Cardiac muscle cell (in vitro differentiated cells and primary cell): ENCODE data around the gene RNF213. TPM values are rescaled to one million over a fixed set of nuclear protein-coding genes. Genes with fewer than 3 reads are reported as not detected.

ENCODE experiments used
- DNase-seq, 2 donors: peaks; one replicate each; pipeline versions ENCODE4 v3.0.0 to v3.0.0-alpha.2; 2010 to 2017; ENCODE audit warnings: low read depth in 1 of 2, low spot score in 1 of 2
- H3K27ac ChIP-seq: fragments of 200-600 bp; sonication (generic); 2 replicates; pipeline ENCODE4 v1.5.1; 2016
- H3K27me3 ChIP-seq: fragments of 200-600 bp; sonication (generic); 2 replicates; pipeline ENCODE4 v1.6.0; 2016; ENCODE audit warnings: control low read depth
- H3K36me3 ChIP-seq: fragments of 200-600 bp; sonication (generic); 2 replicates; pipeline ENCODE4 v1.5.1; 2016; ENCODE audit warnings: control low read depth
- H3K4me1 ChIP-seq: fragments of 200-600 bp; sonication (generic); 2 replicates; pipeline ENCODE4 v1.8.1; 2017; ENCODE audit warnings: low read depth, mild to moderate bottlenecking, mixed run types
- H3K4me3 ChIP-seq: fragments of 200-600 bp; sonication (generic); 2 replicates; pipeline ENCODE4 v1.5.1; 2016; ENCODE audit warnings: mild to moderate bottlenecking
- H3K9me3 ChIP-seq: fragments of 200-600 bp; sonication (generic); 2 replicates; pipeline ENCODE4 v1.5.1; 2017; ENCODE audit warnings: low read depth, mild to moderate bottlenecking, control low read depth
- CTCF ChIP-seq: IDR thresholded peaks from 2 replicates; pipeline ENCODE4 v1.5.1; 2012; ENCODE audit warnings: low read depth, mild to moderate bottlenecking, low read length
- polyA plus RNA-seq: library from polyadenylated mRNA; unstranded; fragments of >200 nt; fragmentation: Nextera tagmentation; extraction: Ambion mirVana; gene quantifications from 2 replicates; pipeline ENCODE4 v1.2.1, GENCODE V29; 2016
- total RNA-seq: library from RNA; depleted of rRNA; stranded (reverse); fragments of >200 nt; gene quantifications from 2 replicates; pipeline ENCODE4 v1.2.3, GENCODE V29; 2016

RNF213 gene
- total and polyA plus RNA-seq, 2 experiments from 2014 or later: 11.5 to 24.9 TPM

- DNase-seq: no peak
- Histone ChIP-seq H3K36me3 (peaks cover 8% of the 10 kb centered on the region), H3K4me1 (peaks cover 6% of the 10 kb centered on the region), H3K27ac (no peak overlapping the region), H3K27me3 (no peaks in the 10 kb centered on the region), H3K9me3 (no peaks in the 10 kb centered on the region), H3K4me3 (no peak overlapping the region)
- TF ChIP-seq CTCF: no peak
Measured at GRCh38 chr17:80303824-80304223, 43.2 kb downstream of the RNF213 start.

DNA sequence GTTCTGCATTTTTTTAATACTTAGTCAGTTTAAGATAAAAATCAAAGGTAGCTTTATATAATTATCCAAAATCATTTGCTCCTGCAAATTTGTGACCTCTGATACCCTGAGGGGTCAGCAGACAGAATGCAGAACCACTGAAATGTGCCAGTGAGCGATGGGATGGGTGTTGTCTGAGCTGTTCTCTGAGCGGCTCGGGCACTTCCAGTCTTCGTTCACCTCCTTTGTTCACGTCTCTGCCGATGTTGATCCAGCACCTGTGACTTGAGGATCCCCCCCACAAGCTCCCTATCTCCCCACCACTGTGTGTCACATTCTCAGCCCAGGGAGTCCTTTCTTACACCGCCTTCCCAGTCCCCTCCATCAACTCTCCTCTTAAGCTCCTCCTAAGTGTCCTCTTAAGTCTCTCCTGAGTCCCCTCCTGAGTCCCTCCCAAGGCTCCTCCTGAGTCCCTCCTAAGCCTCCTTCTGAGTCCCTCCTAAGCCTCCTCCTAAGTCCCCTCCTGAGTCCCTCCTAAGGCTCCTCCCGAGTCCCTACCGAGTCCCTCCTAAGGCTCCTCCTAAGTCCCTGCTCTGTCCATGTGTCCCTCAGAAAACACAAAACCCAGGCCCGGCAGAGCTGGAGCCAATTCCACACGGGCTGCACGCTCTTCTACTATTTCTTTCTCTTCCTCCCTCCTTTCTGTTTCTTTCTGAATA lies 47.5 kb downstream of the RNF213 start:
- TF ChIP-seq CTCF: no peak
- peak overlapping the region; percentile 62 for H3K27ac ChIP-seq

GRCh38 chr17:80308692-80309517 lies 48.3 kb downstream of the RNF213 start:
- H3K27me3 ChIP-seq: no peaks in the 10 kb centered on the region
- DNase-seq: peak in 1 of 2 donors; percentile 4
- H3K4me1 ChIP-seq: peaks cover 13% of the 10 kb centered on the region
- H3K27ac ChIP-seq: peak overlapping the region; percentile 62
- H3K4me3 ChIP-seq: no peak overlapping the region
- no peak for TF ChIP-seq CTCF
- peaks cover 4% of the 10 kb centered on the region for H3K36me3 ChIP-seq
- H3K9me3 ChIP-seq: no peaks in the 10 kb centered on the region

More for the DNA sequence above, 47.5 kb downstream of the RNF213 start:
- Histone ChIP-seq H3K4me1 (peaks cover 13% of the 10 kb centered on the region), H3K27me3 (no peaks in the 10 kb centered on the region), H3K36me3 (peaks cover 4% of the 10 kb centered on the region), H3K4me3 (no peak overlapping the region), H3K9me3 (no peaks in the 10 kb centered on the region)
- no peak for DNase-seq

- peaks cover 2% of the 10 kb centered on the region for H3K36me3 ChIP-seq
- no peak for TF ChIP-seq CTCF
Measured at GRCh38 chr17:80311216-80311827, 50.7 kb downstream of the RNF213 start.

DNA sequence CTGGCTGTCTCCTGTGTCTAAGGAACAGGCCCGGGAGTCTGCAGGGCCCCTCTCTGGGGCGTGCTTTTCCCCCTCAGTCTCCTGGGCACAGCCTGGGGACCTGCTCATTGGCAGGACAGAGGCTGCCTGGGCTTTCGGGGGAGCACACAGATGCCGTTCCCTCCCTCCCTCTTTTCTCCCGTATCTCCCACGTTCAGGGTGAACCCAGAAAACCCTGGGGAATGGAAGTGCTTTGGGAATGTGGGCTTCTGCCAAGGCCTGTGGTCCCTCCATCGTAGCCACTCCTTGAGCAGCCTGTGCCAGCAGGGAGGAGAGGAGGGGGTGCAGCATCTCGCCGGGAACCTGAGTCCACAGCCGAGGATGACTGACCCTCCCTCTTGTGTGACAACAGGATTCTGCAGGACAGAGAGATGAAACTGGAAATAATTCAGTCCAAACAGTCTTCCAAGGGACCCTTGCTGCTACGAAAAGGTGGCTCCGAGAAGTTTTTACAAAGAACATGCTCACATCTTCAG lies 52.0 kb downstream of the RNF213 start:
- Histone ChIP-seq H3K9me3 (no peaks in the 10 kb centered on the region), H3K36me3 (no peaks in the 10 kb centered on the region), H3K27ac (no peak overlapping the region), H3K4me1 (peaks cover 13% of the 10 kb centered on the region), H3K4me3 (no peak overlapping the region), H3K27me3 (no peaks in the 10 kb centered on the region)
- no peak for TF ChIP-seq CTCF
- DNase-seq: no peak

More at GRCh38 chr17:80311216-80311827, 50.7 kb downstream of the RNF213 start:
- Histone ChIP-seq H3K27ac (no peak overlapping the region), H3K27me3 (no peaks in the 10 kb centered on the region), H3K4me3 (no peak overlapping the region), H3K4me1 (peaks cover 13% of the 10 kb centered on the region), H3K9me3 (no peaks in the 10 kb centered on the region)
- DNase-seq: no peak
